ENCODE measurements around the gene ZNF467.
A peak's percentile ranks its signal among the peaks of the same experiment; 100 is the strongest.

The ZNF467 gene

GRCh38 chr7:149780636-149781419, 7.4 kb upstream of the ZNF467 start:
- Histone ChIP-seq H3K27me3 (no peaks in the 10 kb centered on the region), H3K9ac (no peak overlapping the region), H3K27ac (no peak overlapping the region), H3K4me2 (peak overlapping the region; percentile 29), H3K4me1 (peaks cover 37% of the 10 kb centered on the region), H3K9me3 (no peaks in the 10 kb centered on the region), H3K36me3 (no peaks in the 10 kb centered on the region), H3K4me3 (no peak overlapping the region), H4K20me1 (no peaks in the 10 kb centered on the region)
- no peak for TF ChIP-seq Cebpa-rat (IDR thresholded peaks at IDR 0.05)

GRCh38 chr7:149780056-149780455, 6.7 kb upstream of the ZNF467 start:
- H3K4me1 ChIP-seq, result peaks cover 45% of the 10 kb centered on the region
- peaks cover 1% of the 10 kb centered on the region; the same call in 1 of the 2 replicates for H4K20me1 ChIP-seq
- H3K27ac ChIP-seq, result no peak overlapping the region
- H3K4me3 ChIP-seq, result no peak overlapping the region
- H3K27me3 ChIP-seq, result no peaks in the 10 kb centered on the region
- H3K9me3 ChIP-seq, result no peaks in the 10 kb centered on the region
- H3K4me2 ChIP-seq, result no peak overlapping the region
- H3K36me3 ChIP-seq, result no peaks in the 10 kb centered on the region
- H3K9ac ChIP-seq, result no peak overlapping the region
- no peak for TF ChIP-seq Cebpa-rat (IDR thresholded peaks at IDR 0.05)

GRCh38 chr7:149779502-149779805, 6.1 kb upstream of the ZNF467 start:
- Histone ChIP-seq H3K9me3 (no peaks in the 10 kb centered on the region), H3K4me3 (no peak overlapping the region), H3K36me3 (no peaks in the 10 kb centered on the region), H3K27ac (no peak overlapping the region), H3K9ac (no peak overlapping the region), H4K20me1 (peaks cover 8% of the 10 kb centered on the region; the same call in 1 of the 2 replicates), H3K27me3 (no peaks in the 10 kb centered on the region), H3K4me2 (no peak overlapping the region), H3K4me1 (peaks cover 51% of the 10 kb centered on the region)
- no peak for TF ChIP-seq Cebpa-rat (IDR thresholded peaks at IDR 0.05)

GRCh38 chr7:149778696-149779501, 5.5 kb upstream of the ZNF467 start:
- Histone ChIP-seq H3K36me3 (no peaks in the 10 kb centered on the region), H3K4me1 (peaks cover 56% of the 10 kb centered on the region), H3K27ac (no peak overlapping the region), H4K20me1 (peaks cover 12% of the 10 kb centered on the region; the same call in 1 of the 2 replicates), H3K9me3 (no peaks in the 10 kb centered on the region), H3K4me3 (no peak overlapping the region), H3K9ac (no peak overlapping the region), H3K27me3 (no peaks in the 10 kb centered on the region), H3K4me2 (no peak overlapping the region)
- TF ChIP-seq Cebpa-rat (IDR thresholded peaks at IDR 0.05), result no peak

GRCh38 chr7:149778327-149778637, 4.9 kb upstream of the ZNF467 start:
- no peak overlapping the region for H3K4me3 ChIP-seq
- no peak overlapping the region for H3K27ac ChIP-seq
- no peaks in the 10 kb centered on the region for H3K27me3 ChIP-seq
- no peak overlapping the region for H3K9ac ChIP-seq
- H3K36me3 ChIP-seq, result no peaks in the 10 kb centered on the region
- H3K4me2 ChIP-seq, result 0 out of 2 replicates have a peak overlapping the region, but pooled peaks have one; percentile 90
- H3K9me3 ChIP-seq, result no peaks in the 10 kb centered on the region
- peaks cover 59% of the 10 kb centered on the region for H3K4me1 ChIP-seq
- peaks cover 12% of the 10 kb centered on the region; the same call in 1 of the 2 replicates for H4K20me1 ChIP-seq
- no peak for TF ChIP-seq Cebpa-rat (IDR thresholded peaks at IDR 0.05)

- no peak overlapping the region for H3K9ac ChIP-seq
These were observed 4.4 kb upstream of the ZNF467 start for GRCh38 chr7:149777551-149778326.

GRCh38 chr7:149776848-149777407, 3.5 kb upstream of the ZNF467 start:
- no peaks in the 10 kb centered on the region for H3K9me3 ChIP-seq
- H3K27ac ChIP-seq, result no peak overlapping the region
- H3K27me3 ChIP-seq, result no peaks in the 10 kb centered on the region
- no peak for TF ChIP-seq Cebpa-rat (IDR thresholded peaks at IDR 0.05)
- H3K9ac ChIP-seq, result no peak overlapping the region
- H3K4me2 ChIP-seq, result peak overlapping the region; percentile 90
- no peaks in the 10 kb centered on the region for H3K36me3 ChIP-seq
- H3K4me3 ChIP-seq, result no peak overlapping the region
- H3K4me1 ChIP-seq, result peaks cover 59% of the 10 kb centered on the region
- H4K20me1 ChIP-seq, result peaks cover 12% of the 10 kb centered on the region; the same call in 1 of the 2 replicates

More at GRCh38 chr7:149777551-149778326, 4.4 kb upstream of the ZNF467 start:
- Histone ChIP-seq H3K27me3 (no peaks in the 10 kb centered on the region), H3K4me1 (peaks cover 59% of the 10 kb centered on the region), H3K36me3 (no peaks in the 10 kb centered on the region), H3K4me3 (no peak overlapping the region), H3K27ac (no peak overlapping the region), H3K9me3 (no peaks in the 10 kb centered on the region), H3K4me2 (peak overlapping the region; percentile 90), H4K20me1 (peaks cover 12% of the 10 kb centered on the region; the same call in 1 of the 2 replicates)
- TF ChIP-seq Cebpa-rat (IDR thresholded peaks at IDR 0.05), result no peak

- peak overlapping the region; percentile 90 for H3K4me2 ChIP-seq
- no peak for TF ChIP-seq Cebpa-rat (IDR thresholded peaks at IDR 0.05)
- peaks cover 12% of the 10 kb centered on the region; the same call in 1 of the 2 replicates for H4K20me1 ChIP-seq
- no peak overlapping the region for H3K4me3 ChIP-seq
- H3K27ac ChIP-seq, result no peak overlapping the region
- H3K4me1 ChIP-seq, result peaks cover 59% of the 10 kb centered on the region
- H3K9ac ChIP-seq, result no peak overlapping the region
- H3K36me3 ChIP-seq, result no peaks in the 10 kb centered on the region
- no peaks in the 10 kb centered on the region for H3K27me3 ChIP-seq
- H3K9me3 ChIP-seq, result no peaks in the 10 kb centered on the region
These were observed 2.9 kb upstream of the ZNF467 start for GRCh38 chr7:149776289-149776688.

GRCh38 chr7:149775176-149775556, 1.8 kb upstream of the ZNF467 start:
- Histone ChIP-seq H3K36me3 (peaks cover 8% of the 10 kb centered on the region), H3K4me3 (no peak overlapping the region), H4K20me1 (peaks cover 20% of the 10 kb centered on the region), H3K27ac (peak overlapping the region; percentile 30; the same call in 1 of the 2 replicates), H3K4me2 (peak overlapping the region; percentile 90), H3K27me3 (no peaks in the 10 kb centered on the region), H3K9me3 (no peaks in the 10 kb centered on the region), H3K9ac (no peak overlapping the region), H3K4me1 (peaks cover 59% of the 10 kb centered on the region)
- TF ChIP-seq Cebpa-rat (IDR thresholded peaks at IDR 0.05), result no peak

Data from BLaER1 (cell line).